Medulla oblongata (tissue), 1 donor: ENCODE results near the gene NOSIP.
"Not testable (repeated sequence)": the region's sequence is repeated elsewhere in the genome, so short reads cannot be mapped to it uniquely, and the experiment has no call there.

Source experiments
- DNase-seq: peaks from one replicate; pipeline ENCODE4 v3.0.0-alpha.2; 2015; ENCODE audit errors: extremely low spot score

NOSIP gene, protein sequence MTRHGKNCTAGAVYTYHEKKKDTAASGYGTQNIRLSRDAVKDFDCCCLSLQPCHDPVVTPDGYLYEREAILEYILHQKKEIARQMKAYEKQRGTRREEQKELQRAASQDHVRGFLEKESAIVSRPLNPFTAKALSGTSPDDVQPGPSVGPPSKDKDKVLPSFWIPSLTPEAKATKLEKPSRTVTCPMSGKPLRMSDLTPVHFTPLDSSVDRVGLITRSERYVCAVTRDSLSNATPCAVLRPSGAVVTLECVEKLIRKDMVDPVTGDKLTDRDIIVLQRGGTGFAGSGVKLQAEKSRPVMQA

DNA sequence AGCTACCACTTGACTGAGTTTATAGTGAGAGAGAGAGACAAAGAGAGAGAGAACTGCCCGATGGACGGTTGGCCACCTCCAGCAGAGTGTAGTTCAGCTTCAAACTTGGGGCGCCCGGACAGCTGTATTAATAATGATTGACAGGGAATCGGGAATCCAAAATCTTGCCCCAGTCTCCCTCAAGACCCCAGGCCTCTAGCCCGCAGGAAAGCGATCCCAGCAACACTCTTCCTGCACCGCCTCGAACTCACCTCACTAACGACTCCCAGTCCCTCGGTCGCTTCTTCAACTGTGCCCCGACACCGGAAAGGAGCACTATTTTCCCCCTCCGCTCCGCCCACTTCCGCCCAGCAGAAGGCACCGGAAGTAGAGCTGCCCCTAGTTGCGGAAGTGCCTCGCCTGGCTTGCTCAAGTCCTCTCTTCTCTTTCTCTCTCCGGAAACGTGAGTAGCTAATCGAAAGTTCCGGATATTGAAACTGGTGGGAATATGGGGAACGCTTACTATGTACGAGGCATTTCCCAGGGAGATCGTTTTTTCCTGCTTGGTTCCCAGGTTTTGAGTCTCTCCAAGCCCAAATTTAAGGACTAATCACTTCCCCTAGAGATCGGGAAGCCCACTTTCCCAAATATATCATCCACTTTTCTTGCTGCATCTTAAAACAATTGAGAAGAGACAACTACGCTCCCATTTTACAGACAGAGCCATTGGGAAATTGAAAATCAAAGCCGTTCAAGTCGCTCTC is at the start of gene NOSIP:
Gene NOSIP (minus strand): TSS at position 293 of the 743 bp plus-strand sequence. CDS start 19,865 bp downstream, outside the sequence.
- DNase-seq, result peak; percentile 98

DNA sequence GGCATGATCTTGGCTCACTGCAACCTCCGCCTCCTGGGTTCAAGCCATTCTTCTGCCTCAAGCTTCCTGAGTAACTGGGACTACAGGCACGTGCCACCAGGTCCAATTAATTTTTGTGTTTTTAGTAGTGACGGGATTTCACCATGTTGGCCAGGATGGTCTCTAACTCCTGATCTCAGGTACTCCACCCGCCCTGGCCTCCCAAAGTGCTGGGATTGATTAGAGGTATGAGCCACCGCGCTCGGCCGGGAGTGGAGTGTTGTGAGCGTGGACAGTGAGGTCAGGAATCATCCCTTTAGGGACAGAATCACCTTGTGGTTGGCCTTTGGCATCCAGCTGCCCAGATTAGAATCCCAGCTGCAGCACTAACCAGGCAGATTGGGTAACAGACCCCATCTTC is 49.3 kb upstream of the NOSIP start:
- no peak for DNase-seq

DNA sequence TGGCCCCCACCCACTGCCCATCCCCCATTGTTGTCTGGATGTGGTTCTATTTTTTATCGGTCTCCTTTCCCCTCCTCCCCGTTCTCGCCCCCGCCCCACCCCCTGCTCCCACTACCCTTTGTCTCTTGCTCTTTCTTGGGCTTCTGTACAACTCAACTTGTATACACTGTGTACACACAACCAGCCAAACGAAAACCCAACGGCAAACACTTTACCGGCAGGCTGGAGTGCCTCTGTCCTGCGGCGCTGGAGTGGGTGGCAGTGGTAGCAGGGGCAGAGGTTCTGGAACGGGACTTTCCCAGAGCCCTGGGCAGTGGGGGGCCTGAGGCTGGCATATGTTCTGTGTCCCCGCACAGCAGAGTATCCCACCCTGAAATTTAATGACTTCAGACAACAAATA is 45.9 kb upstream of the NOSIP start:
- no peak for DNase-seq

- DNase-seq, result no peak
These were observed 44.9 kb upstream of the NOSIP start for GRCh38 chr19:49624967-49625910.

- DNase-seq, result not testable (repeated sequence)
These were observed 37.5 kb upstream of the NOSIP start for GRCh38 chr19:49617860-49618259.

DNA sequence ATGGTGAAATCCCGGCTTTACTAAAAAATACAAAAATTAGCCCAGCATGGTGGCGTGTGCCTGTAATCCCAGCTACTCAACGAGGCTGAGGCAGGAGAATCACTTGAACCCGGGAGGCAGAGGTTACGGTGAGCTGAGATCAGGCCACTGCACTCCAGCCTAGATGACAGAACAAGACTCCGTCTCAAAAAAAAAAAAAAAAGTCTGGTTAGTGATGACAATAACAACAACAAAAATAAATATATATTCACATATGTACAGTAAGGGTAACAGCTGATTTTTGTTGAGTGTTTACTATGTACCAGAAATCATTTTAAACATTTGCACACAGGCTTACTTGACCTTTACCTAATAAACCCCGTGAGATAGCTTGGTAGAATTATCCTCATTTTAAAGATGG is 36.6 kb upstream of the NOSIP start:
- no peak for DNase-seq

DNA sequence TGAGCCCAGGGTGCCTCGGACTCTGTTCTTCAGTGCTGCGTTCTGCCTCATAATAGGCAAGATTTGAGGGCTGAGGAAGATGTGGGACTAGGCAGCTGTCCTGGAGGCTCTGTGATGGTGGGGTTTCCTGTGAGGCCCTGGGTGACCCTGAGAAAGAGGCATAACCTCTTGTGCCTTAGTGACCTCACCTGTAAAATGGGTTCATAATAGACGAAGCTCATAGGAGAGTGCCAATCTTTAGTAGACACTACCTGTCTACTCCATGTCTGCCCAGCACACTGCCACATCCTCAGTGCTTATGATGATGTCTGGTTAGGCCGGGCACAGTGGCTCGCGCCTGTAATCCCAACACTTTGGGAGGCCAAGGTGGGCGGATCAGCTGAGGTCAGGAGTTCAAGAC is 36.2 kb upstream of the NOSIP start:
- DNase-seq, result no peak

DNA sequence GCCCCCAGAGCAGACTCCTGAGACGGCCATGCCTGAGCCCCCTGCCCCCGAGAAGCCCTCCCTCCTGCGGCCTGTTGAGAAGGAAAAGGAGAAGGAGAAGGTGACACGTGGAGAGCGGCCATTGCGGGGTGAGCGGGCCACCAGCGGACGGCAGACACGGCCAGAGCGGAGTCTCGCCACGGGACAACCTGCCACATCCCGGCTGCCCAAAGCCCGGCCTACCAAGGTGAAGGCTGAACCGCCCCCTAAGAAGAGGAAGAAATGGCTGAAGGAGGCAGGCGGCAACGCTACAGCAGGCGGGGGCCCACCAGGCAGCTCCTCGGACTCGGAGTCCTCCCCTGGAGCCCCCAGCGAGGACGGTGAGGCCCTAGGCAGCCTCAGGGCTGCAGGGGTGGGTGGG is 35.5 kb upstream of the NOSIP start:
- no peak for DNase-seq

DNA sequence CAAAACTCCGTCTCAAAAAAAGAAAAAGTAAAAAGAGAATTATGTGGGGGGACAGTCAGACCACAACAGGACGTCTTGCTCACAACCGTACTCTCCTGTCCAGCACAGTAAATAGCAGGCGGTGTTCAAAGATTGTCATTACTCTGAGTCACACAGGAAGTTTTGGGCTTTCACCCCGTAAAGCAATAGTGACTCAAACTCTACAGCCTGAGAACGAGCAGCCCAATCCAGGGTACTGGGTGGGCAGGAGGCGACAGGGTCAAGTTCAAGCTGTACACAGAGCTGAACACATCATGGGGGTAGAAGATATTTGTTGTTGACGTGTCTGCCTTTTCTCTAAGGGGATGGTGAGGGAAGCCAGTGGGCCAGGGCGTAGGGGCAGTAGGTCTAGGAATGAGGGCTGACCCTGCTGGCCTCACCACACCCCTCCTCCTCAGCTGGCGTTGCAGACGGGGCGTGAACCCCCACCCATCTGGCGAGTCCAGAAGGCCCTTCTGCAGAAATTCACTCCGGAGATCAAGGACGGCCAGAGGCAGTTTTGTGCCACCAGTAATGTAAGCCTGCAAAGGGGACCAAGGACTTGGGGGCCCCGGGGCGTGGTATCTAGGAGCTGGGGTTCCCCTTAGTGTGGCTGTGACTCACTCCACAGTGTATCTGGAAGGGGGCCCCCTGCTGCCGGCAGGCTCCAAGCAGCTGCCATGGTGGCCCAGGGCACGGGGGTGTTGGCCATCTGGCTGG is 33.9 kb upstream of the NOSIP start:
- DNase-seq, result no peak

DNA sequence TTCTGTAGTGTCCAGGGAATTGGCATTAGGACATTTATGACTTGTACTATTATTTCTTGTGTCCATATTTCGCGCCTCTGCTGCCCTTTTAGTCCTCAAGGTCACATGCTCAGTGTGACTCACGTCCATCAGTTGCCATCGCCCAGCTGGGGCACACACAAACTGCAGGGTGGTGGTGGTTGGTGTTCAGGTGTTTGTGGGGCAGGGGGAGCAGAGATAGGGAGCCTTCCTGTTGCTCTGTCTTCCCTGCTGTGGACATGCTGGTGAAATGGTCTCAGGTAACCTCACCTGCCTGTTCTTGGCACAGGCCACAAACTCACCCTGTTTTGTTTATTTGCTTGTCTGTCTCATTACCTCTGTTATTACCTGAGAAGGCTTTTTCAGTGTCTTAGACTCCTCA is 33.0 kb upstream of the NOSIP start:
- no peak for DNase-seq

DNA sequence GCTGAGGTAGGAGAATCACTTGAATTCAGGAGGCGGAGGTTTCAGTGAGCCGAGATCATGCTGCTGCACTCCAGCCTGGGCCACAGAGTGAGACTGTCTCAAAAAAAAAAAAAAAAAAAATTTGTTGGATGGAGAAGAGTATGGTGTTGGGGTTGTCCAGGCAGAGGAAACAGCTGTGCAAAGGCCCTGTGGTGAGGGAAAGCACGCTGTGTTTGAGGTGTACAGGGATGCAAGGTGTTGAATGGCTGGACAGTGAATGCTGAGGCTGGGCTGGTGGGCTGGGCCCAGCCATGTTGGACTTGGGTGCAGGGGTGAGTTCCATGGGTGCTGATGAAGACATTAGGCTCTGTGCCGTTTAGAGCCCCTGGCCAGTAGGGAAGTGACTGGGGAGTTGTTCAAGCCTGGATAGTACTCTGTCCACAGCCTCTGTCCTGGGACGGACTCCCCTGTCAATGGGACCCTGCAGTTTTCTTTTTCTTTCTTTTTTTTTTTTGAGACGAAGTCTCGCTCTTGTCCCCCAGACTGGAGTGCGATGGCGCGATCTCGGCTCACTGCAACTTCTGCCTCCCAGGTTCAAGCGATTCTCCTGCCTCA is 29.2 kb upstream of the NOSIP start:
- DNase-seq, result no peak

- DNase-seq, result no peak
These were observed 25.2 kb upstream of the NOSIP start for GRCh38 chr19:49605605-49606004.

- DNase-seq, result no peak
These were observed 22.4 kb upstream of the NOSIP start for GRCh38 chr19:49602806-49603205.

DNA sequence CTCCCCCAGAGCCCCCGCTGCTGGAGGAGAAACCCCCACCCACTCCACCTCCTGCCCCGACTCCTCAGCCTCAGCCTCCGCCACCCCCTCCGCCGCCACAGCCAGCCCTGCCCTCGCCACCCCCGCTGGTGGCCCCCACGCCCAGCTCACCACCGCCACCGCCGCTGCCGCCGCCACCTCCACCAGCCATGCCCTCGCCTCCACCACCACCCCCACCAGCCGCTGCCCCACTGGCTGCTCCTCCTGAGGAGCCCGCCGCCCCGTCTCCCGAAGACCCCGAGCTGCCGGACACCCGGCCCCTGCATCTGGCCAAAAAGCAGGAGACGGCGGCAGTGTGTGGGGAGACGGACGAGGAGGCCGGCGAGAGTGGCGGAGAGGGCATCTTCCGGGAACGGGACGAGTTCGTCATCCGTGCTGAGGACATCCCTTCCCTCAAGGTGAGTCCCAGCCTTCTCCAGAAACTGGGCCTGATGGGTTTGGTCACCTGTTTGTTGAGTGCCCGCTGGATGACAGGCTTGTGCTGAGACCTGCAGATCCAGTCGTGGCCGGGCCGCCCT is 21.2 kb upstream of the NOSIP start:
- DNase-seq, result no peak

DNA sequence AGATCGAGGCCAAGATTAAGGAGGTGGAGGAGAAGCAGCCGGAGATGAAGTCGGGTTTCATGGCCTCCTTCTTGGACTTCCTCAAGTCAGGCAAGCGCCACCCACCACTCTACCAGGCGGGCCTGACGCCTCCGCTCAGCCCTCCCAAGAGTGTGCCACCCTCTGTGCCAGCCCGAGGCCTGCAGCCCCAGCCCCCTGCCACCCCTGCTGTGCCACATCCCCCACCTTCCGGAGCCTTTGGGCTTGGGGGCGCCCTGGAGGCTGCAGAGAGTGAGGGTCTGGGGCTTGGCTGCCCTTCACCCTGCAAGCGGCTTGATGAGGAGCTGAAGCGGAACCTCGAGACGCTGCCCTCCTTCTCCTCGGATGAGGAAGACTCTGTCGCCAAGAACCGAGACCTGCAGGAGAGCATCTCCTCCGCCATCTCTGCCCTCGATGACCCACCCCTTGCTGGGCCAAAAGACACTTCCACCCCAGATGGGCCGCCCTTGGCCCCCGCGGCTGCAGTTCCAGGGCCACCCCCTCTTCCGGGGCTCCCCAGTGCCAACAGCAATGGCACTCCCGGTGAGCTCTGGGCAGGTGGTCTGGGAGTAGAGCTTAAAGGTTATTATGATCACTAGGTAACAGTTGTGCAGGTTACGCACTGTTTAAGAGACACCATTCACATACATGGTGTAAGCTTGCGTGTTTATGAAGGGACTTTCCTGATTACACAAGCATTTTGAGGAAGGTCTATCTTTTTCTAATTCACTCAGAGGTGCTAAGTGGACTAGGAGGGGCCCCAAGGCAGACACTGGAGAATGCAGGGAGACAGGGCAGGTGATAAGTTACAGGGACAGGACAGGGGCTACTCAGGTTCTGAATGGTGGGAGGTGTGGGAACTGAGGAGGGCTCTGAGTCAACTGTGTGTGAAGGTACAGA is 19.3 kb upstream of the NOSIP start:
- DNase-seq, result no peak

GRCh38 chr19:49597703-49597974 is 17.3 kb upstream of the NOSIP start:
- DNase-seq, result no peak

DNA sequence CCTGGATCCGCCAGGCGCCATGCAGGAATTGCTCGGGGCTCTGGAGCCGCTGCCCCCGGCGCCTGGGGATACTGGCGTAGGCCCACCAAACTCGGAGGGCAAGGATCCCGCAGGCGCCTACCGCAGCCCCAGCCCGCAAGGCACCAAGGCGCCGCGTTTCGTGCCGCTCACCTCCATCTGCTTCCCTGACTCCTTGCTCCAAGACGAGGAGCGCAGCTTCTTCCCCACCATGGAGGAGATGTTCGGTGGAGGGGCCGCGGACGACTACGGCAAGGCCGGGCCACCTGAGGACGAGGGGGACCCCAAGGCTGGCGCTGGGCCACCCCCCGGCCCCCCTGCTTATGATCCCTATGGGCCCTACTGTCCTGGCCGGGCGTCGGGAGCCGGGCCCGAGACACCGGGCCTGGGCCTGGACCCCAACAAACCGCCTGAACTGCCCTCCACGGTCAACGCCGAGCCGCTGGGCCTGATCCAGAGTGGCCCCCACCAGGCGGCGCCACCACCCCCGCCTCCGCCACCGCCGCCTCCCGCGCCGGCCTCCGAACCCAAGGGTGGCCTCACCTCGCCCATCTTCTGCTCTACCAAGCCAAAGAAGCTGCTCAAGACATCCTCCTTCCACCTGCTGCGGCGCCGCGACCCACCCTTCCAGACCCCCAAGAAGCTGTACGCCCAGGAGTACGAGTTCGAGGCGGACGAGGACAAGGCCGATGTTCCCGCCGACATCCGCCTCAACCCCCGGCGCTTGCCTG is 16.8 kb upstream of the NOSIP start:
- no peak for DNase-seq

GRCh38 chr19:49596407-49596806 is 16.1 kb upstream of the NOSIP start:
- DNase-seq, result no peak

DNA sequence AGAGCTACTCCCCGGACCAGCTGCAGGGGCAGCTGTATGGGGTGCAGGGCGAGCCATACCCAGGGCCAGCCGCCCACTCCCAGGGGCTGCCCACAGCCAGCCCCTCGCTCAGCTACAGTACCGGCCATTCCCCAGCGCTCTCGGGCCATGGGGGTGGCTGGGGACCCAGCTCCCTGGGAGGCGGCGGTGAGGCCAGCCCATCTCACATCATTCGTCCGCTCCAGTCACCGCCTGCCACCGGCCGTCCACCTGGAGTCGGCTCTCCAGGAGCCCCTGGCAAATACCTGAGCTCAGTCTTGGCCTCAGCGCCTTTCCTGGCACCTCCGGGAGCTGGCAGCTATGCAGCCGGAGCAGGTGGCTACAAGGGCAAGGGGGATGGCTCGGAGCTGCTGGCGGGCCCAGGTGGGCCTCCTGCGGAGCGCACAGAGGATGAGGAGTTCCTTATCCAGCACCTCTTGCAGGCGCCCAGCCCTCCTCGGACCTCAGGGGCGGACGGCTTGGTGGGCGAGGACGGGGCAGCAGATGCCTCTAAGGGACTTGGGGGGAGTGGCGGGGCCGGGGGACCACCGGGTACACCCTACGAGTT is 15.6 kb upstream of the NOSIP start:
- DNase-seq, result no peak
